Ascending aorta (tissue), 2 donors: ENCODE measurements around the gene PARD3B. TPM values are rescaled to one million over a fixed set of nuclear protein-coding genes. Genes with fewer than 3 reads are reported as not detected.

Source experiments
- DNase-seq, 2 donors: peaks; one replicate each; pipeline ENCODE4 v3.0.0-alpha.2; 2019; ENCODE audit warnings: low spot score in 2 of 2
- H3K27ac ChIP-seq, 2 donors: fragments of 200-600 bp; sonication (generic); one replicate each; pipeline ENCODE4 v1.5.1; 2016 to 2017; ENCODE audit warnings: mild to moderate bottlenecking in 1 of 2
- H3K27me3 ChIP-seq: fragments of 200-600 bp; sonication (generic); one replicate; pipeline ENCODE4 v1.5.1; 2017
- H3K36me3 ChIP-seq, 2 donors: fragments of 200-600 bp; sonication (generic); one replicate each; pipeline ENCODE4 v1.5.1; 2016
- H3K4me1 ChIP-seq, 2 donors: fragments of 200-600 bp; sonication (generic); one replicate each; pipeline ENCODE4 v1.5.1; 2016 to 2017; ENCODE audit warnings: mild to moderate bottlenecking in 1 of 2
- H3K4me3 ChIP-seq, 2 donors: fragments of 200-600 bp; sonication (generic); one replicate each; pipeline ENCODE4 v1.5.1; 2016 to 2017; ENCODE audit warnings: mild to moderate bottlenecking in 1 of 2
- H3K9me3 ChIP-seq, 2 donors: fragments of 200-600 bp; sonication (generic); one replicate each; pipeline ENCODE4 v1.5.1; 2016
- intact Hi-C: fragments of 100-400 bp; cut with DNase I; formaldehyde crosslinking; loops from one replicate; pipeline ENCODE4 v1.15.1; 2023
- total RNA-seq: library from RNA; depleted of rRNA; stranded (reverse); fragments of >200 nt; gene quantifications from one replicate; pipeline ENCODE4 v1.1.0, GENCODE V29; 2016
- TF ChIP-seq, protein P1 (sequence below), 3 experiments: fragments of 200-600 bp in 2 of 3; fragments of 450-650 bp in 1 of 3; sonication (generic) in 2 of 3; IDR thresholded peaks; one replicate each; pipeline ENCODE4 v1.5.1; 2016 to 2019; ENCODE audit warnings: antibody characterized with exemption in 3 of 3, mild to moderate bottlenecking in 1 of 3, moderate library complexity in 1 of 3

PARD3B gene
- total RNA-seq, 1 donor from 2014 or later: 9.5 TPM

DNA sequence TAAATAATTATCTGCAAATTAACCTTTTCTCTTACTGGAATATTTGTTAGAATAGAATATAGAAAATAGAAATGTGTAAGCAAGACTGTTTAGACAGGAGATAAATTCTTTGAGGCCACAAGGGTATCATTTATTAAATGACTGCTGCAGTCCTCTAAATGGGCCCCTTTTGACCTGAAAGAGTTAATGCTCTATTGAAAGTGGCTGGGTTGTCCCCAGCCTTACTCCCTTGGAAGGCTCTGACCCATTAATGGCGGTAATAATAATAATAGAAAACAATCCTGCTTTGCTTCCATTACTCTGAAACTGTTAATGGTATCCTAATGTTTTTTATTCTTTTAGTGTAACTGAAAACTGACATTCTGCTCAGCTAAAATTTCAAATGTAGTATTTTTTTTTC lies 739.1 kb downstream of the PARD3B start:
- no peaks in the 10 kb centered on the region for H3K9me3 ChIP-seq
- TF ChIP-seq, protein P1, sequence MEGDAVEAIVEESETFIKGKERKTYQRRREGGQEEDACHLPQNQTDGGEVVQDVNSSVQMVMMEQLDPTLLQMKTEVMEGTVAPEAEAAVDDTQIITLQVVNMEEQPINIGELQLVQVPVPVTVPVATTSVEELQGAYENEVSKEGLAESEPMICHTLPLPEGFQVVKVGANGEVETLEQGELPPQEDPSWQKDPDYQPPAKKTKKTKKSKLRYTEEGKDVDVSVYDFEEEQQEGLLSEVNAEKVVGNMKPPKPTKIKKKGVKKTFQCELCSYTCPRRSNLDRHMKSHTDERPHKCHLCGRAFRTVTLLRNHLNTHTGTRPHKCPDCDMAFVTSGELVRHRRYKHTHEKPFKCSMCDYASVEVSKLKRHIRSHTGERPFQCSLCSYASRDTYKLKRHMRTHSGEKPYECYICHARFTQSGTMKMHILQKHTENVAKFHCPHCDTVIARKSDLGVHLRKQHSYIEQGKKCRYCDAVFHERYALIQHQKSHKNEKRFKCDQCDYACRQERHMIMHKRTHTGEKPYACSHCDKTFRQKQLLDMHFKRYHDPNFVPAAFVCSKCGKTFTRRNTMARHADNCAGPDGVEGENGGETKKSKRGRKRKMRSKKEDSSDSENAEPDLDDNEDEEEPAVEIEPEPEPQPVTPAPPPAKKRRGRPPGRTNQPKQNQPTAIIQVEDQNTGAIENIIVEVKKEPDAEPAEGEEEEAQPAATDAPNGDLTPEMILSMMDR (IDR thresholded peaks at IDR 0.05): no peak
- intact Hi-C loops: no loop called here
- H3K36me3 ChIP-seq: no peaks in the 10 kb centered on the region
- no peaks in the 10 kb centered on the region for H3K27me3 ChIP-seq
- no peak overlapping the region for H3K4me3 ChIP-seq
- no peaks in the 10 kb centered on the region for H3K4me1 ChIP-seq
- H3K27ac ChIP-seq: no peak overlapping the region
- no peak for DNase-seq

GRCh38 chr2:205287316-205287715 lies 742.0 kb downstream of the PARD3B start:
- H3K4me3 ChIP-seq: no peak overlapping the region
- DNase-seq: no peak
- intact Hi-C loops: no loop called here
- TF ChIP-seq, protein P1 (IDR thresholded peaks at IDR 0.05): no peak
- H3K27ac ChIP-seq: no peak overlapping the region
- H3K4me1 ChIP-seq: no peaks in the 10 kb centered on the region
- no peaks in the 10 kb centered on the region for H3K27me3 ChIP-seq
- no peaks in the 10 kb centered on the region for H3K9me3 ChIP-seq
- H3K36me3 ChIP-seq: no peaks in the 10 kb centered on the region

DNA sequence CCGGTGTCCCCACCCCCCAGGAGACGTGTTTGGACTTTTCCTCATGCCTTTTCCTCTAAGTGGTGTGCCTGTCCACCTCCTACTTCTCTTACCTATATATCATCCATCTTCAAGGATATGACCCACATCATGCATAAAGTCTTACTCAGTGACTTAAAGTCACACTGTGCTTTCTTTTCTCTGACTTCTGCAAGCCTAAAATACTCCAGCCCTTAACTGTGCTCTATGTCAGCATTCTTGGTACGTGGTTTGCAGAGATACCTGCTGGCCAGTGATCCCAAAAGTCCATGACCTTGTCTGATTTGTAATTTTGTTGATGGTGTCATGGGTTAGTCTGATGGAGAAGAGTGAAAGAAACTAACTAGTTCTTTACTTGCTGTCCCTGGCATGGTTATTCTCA lies 743.4 kb downstream of the PARD3B start:
- Histone ChIP-seq H3K27ac (no peak overlapping the region), H3K27me3 (no peaks in the 10 kb centered on the region), H3K9me3 (no peaks in the 10 kb centered on the region), H3K36me3 (no peaks in the 10 kb centered on the region), H3K4me1 (no peaks in the 10 kb centered on the region), H3K4me3 (no peak overlapping the region)
- intact Hi-C loops: no loop called here
- TF ChIP-seq, protein P1 (IDR thresholded peaks at IDR 0.05): no peak
- DNase-seq: no peak

DNA sequence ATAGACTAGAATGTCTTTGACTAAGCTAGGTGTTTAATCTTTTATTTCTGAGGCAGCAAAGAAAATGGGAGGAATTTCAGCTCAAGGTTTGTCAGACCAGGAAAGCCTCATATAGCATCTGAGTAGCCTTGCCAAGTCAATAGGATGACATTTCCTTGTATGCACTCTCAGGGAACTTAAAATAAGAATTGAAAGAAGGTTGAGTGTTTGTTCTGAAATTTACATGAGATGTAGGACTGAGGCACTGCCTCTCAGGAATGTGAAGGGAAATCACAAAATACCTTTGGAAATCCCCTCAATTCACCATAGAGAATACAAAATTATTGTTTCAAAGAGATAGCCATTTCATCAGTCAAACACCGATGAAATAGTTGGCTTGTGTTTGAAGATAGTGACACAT lies 745.0 kb downstream of the PARD3B start:
- Histone ChIP-seq H3K4me1 (no peaks in the 10 kb centered on the region), H3K4me3 (no peak overlapping the region), H3K27me3 (no peaks in the 10 kb centered on the region), H3K27ac (no peak overlapping the region), H3K9me3 (no peaks in the 10 kb centered on the region), H3K36me3 (no peaks in the 10 kb centered on the region)
- TF ChIP-seq, protein P1 (IDR thresholded peaks at IDR 0.05): no peak
- DNase-seq: no peak
- intact Hi-C loops: no loop called here

- TF ChIP-seq, protein P1 (IDR thresholded peaks at IDR 0.05): no peak
- no peak for DNase-seq
- Histone ChIP-seq H3K36me3 (no peaks in the 10 kb centered on the region), H3K9me3 (no peaks in the 10 kb centered on the region), H3K4me1 (no peaks in the 10 kb centered on the region), H3K27me3 (no peaks in the 10 kb centered on the region), H3K4me3 (no peak overlapping the region), H3K27ac (no peak overlapping the region)
- intact Hi-C loops: no loop called here
These were observed 747.5 kb downstream of the PARD3B start for GRCh38 chr2:205292665-205293295.

GRCh38 chr2:205293559-205293958 lies 748.3 kb downstream of the PARD3B start:
- H3K27ac ChIP-seq: no peak overlapping the region
- H3K4me1 ChIP-seq: no peaks in the 10 kb centered on the region
- H3K27me3 ChIP-seq: no peaks in the 10 kb centered on the region
- H3K36me3 ChIP-seq: no peaks in the 10 kb centered on the region
- no peak for DNase-seq
- H3K4me3 ChIP-seq: no peak overlapping the region
- intact Hi-C loops: no loop called here
- TF ChIP-seq, protein P1 (IDR thresholded peaks at IDR 0.05): no peak
- no peaks in the 10 kb centered on the region for H3K9me3 ChIP-seq
